Effector memory CD8-positive, alpha-beta T cell (primary cell): Measurements from ENCODE around the gene TRIM8.

Experiments used
- ATAC-seq: fragments of 150-1000 bp; cut with Tn5 transposase; replicated peaks from 2 replicates; pipeline ENCODE4 v1.10.0; 2021; ENCODE audit warnings: mild to moderate bottlenecking, moderate library complexity
- DNase-seq, 3 experiments: peaks; one replicate each; pipeline ENCODE4 v3.0.0; 2021
- H3K27ac Mint-ChIP-seq, 2 donors: one replicate each; pipeline ENCODE4 v1.8.0; 2022; ENCODE audit warnings: mild to moderate bottlenecking in 2 of 2, mixed read lengths in 2 of 2, moderate library complexity in 2 of 2
- H3K27me3 Mint-ChIP-seq, 2 donors: one replicate each; pipeline ENCODE4 v1.8.0; 2022; ENCODE audit warnings: mixed read lengths in 2 of 2
- H3K36me3 Mint-ChIP-seq: one replicate; pipeline ENCODE4 v1.8.0; 2022; ENCODE audit warnings: mild to moderate bottlenecking, moderate library complexity, mixed read lengths; ENCODE audit not compliant: insufficient read depth
- H3K4me1 Mint-ChIP-seq, 2 donors: one replicate each; pipeline ENCODE4 v1.8.0; 2022; ENCODE audit warnings: low read depth in 2 of 2, mixed read lengths in 2 of 2
- H3K4me3 Mint-ChIP-seq, 2 donors: one replicate each; pipeline ENCODE4 v1.8.0; 2022; ENCODE audit warnings: mild to moderate bottlenecking in 2 of 2, mixed read lengths in 2 of 2, moderate library complexity in 2 of 2
- H3K9me3 Mint-ChIP-seq, 2 donors: one replicate each; pipeline ENCODE4 v1.8.0; 2022; ENCODE audit warnings: mixed read lengths in 2 of 2

Gene TRIM8

GRCh38 chr10:102632394-102633111, 11.7 kb upstream of the TRIM8 start:
- H3K9me3 Mint-ChIP-seq: no peaks in the 10 kb centered on the region
- H3K4me3 Mint-ChIP-seq: peak overlapping the region in 1 of 2 donors; percentile 21

GRCh38 chr10:102633287-102633686, 11.0 kb upstream of the TRIM8 start:
- H3K4me1 Mint-ChIP-seq: peaks cover 21 to 25% of the 10 kb centered on the region in 2 donors
- ATAC-seq: peak; percentile 53
- H3K36me3 Mint-ChIP-seq: peaks cover 9% of the 10 kb centered on the region
- no peak for DNase-seq
- peak overlapping the region; percentile 73 to 76 for H3K27ac Mint-ChIP-seq
- no peaks in the 10 kb centered on the region for H3K27me3 Mint-ChIP-seq
- peak overlapping the region in 1 of 2 donors; percentile 45 for H3K4me3 Mint-ChIP-seq
- H3K9me3 Mint-ChIP-seq: no peaks in the 10 kb centered on the region

More at GRCh38 chr10:102632394-102633111, 11.7 kb upstream of the TRIM8 start:
- Mint-ChIP-seq H3K27ac (peak overlapping the region; percentile 73 to 76), H3K27me3 (no peaks in the 10 kb centered on the region), H3K4me1 (peaks cover 21 to 25% of the 10 kb centered on the region in 2 donors), H3K36me3 (peaks cover 9% of the 10 kb centered on the region)
- DNase-seq (no peak), ATAC-seq (no peak)

- ATAC-seq (no peak), DNase-seq (no peak)
- Mint-ChIP-seq H3K4me3 (no peak overlapping the region), H3K9me3 (no peaks in the 10 kb centered on the region), H3K4me1 (peaks cover 21 to 25% of the 10 kb centered on the region in 2 donors), H3K27ac (peak overlapping the region; percentile 73 to 76), H3K27me3 (no peaks in the 10 kb centered on the region), H3K36me3 (peaks cover 9% of the 10 kb centered on the region)
Observed at GRCh38 chr10:102633848-102634247, 10.4 kb upstream of the TRIM8 start.

GRCh38 chr10:102634686-102635085, 9.6 kb upstream of the TRIM8 start:
- Mint-ChIP-seq H3K9me3 (no peaks in the 10 kb centered on the region), H3K27ac (peak overlapping the region; percentile 67 to 73)

GRCh38 chr10:102635377-102635776, 8.9 kb upstream of the TRIM8 start:
- Mint-ChIP-seq H3K36me3 (peaks cover 9% of the 10 kb centered on the region), H3K9me3 (no peaks in the 10 kb centered on the region)

More at GRCh38 chr10:102634686-102635085, 9.6 kb upstream of the TRIM8 start:
- ATAC-seq: no peak
- peaks cover 9% of the 10 kb centered on the region for H3K36me3 Mint-ChIP-seq
- DNase-seq: no peak
- peaks cover 21 to 25% of the 10 kb centered on the region in 2 donors for H3K4me1 Mint-ChIP-seq
- H3K4me3 Mint-ChIP-seq: no peak overlapping the region
- H3K27me3 Mint-ChIP-seq: no peaks in the 10 kb centered on the region

GRCh38 chr10:102639537-102639936, 4.7 kb upstream of the TRIM8 start:
- DNase-seq (no peak), ATAC-seq (no peak)
- Mint-ChIP-seq H3K27me3 (no peaks in the 10 kb centered on the region), H3K9me3 (no peaks in the 10 kb centered on the region), H3K4me1 (peaks cover 13 to 18% of the 10 kb centered on the region in 2 donors), H3K27ac (no peak overlapping the region), H3K36me3 (peaks cover 19% of the 10 kb centered on the region), H3K4me3 (no peak overlapping the region)

More at GRCh38 chr10:102635377-102635776, 8.9 kb upstream of the TRIM8 start:
- Mint-ChIP-seq H3K27me3 (no peaks in the 10 kb centered on the region), H3K4me1 (peaks cover 21 to 25% of the 10 kb centered on the region in 2 donors), H3K4me3 (peak overlapping the region in 1 of 2 donors; percentile 9), H3K27ac (peak overlapping the region; percentile 67)
- no peak for DNase-seq
- ATAC-seq: peak; percentile 79

- no peaks in the 10 kb centered on the region for H3K27me3 Mint-ChIP-seq
- no peak for ATAC-seq
- H3K4me3 Mint-ChIP-seq: peak overlapping the region; percentile 87 to 96
- DNase-seq: no peak
- H3K27ac Mint-ChIP-seq: peak overlapping the region; percentile 91 to 94
- peaks cover 35% of the 10 kb centered on the region for H3K36me3 Mint-ChIP-seq
- H3K4me1 Mint-ChIP-seq: peaks cover 15 to 22% of the 10 kb centered on the region in 2 donors
- no peaks in the 10 kb centered on the region for H3K9me3 Mint-ChIP-seq
Observed at GRCh38 chr10:102641402-102641801, 2.9 kb upstream of the TRIM8 start.

GRCh38 chr10:102641880-102642735, 2.2 kb upstream of the TRIM8 start:
- H3K27ac Mint-ChIP-seq: peak overlapping the region; percentile 91 to 94
- DNase-seq (peak; percentile 91 to 96 (median 93)), ATAC-seq (peak; percentile 66)
- H3K4me3 Mint-ChIP-seq: peak overlapping the region; percentile 87 to 96
- no peaks in the 10 kb centered on the region for H3K9me3 Mint-ChIP-seq
- peaks cover 37% of the 10 kb centered on the region for H3K36me3 Mint-ChIP-seq
- H3K4me1 Mint-ChIP-seq: peaks cover 22 to 26% of the 10 kb centered on the region in 2 donors
- no peaks in the 10 kb centered on the region for H3K27me3 Mint-ChIP-seq

GRCh38 chr10:102642736-102643335, 1.4 kb upstream of the TRIM8 start:
- H3K4me1 Mint-ChIP-seq: peaks cover 26 to 34% of the 10 kb centered on the region in 2 donors
- peak overlapping the region; percentile 91 to 94 for H3K27ac Mint-ChIP-seq
- no peaks in the 10 kb centered on the region for H3K27me3 Mint-ChIP-seq
- H3K9me3 Mint-ChIP-seq: no peaks in the 10 kb centered on the region
- H3K36me3 Mint-ChIP-seq: peaks cover 38% of the 10 kb centered on the region
- peak in 1 of 3 experiments; percentile 25 for DNase-seq
- ATAC-seq: no peak
- H3K4me3 Mint-ChIP-seq: peak overlapping the region; percentile 87 to 96

GRCh38 chr10:102643336-102644065, 778 bp upstream of the TRIM8 start:
- Mint-ChIP-seq H3K27ac (peak overlapping the region; percentile 91 to 94), H3K4me1 (peaks cover 32 to 40% of the 10 kb centered on the region in 2 donors), H3K4me3 (peak overlapping the region; percentile 87 to 96), H3K9me3 (no peaks in the 10 kb centered on the region), H3K27me3 (no peaks in the 10 kb centered on the region), H3K36me3 (peaks cover 38% of the 10 kb centered on the region)
- ATAC-seq (no peak), DNase-seq (peak in 2 of 3 experiments; percentile 15)

GRCh38 chr10:102644646-102645387, 538 bp downstream of the TRIM8 start:
- Mint-ChIP-seq H3K4me3 (peak overlapping the region; percentile 94 to 96), H3K27me3 (no peaks in the 10 kb centered on the region), H3K4me1 (peaks cover 44 to 51% of the 10 kb centered on the region in 2 donors), H3K27ac (peak overlapping the region; percentile 93 to 96), H3K9me3 (no peaks in the 10 kb centered on the region), H3K36me3 (peaks cover 46% of the 10 kb centered on the region)
- peak; percentile 45 for ATAC-seq
- peak; percentile 67 to 79 (median 72) for DNase-seq

- no peaks in the 10 kb centered on the region for H3K27me3 Mint-ChIP-seq
- DNase-seq (peak in 2 of 3 experiments; percentile 17 to 26), ATAC-seq (no peak)
- no peaks in the 10 kb centered on the region for H3K9me3 Mint-ChIP-seq
- peak overlapping the region; percentile 94 to 96 for H3K4me3 Mint-ChIP-seq
- H3K27ac Mint-ChIP-seq: peak overlapping the region; percentile 93 to 96
- peaks cover 50 to 55% of the 10 kb centered on the region in 2 donors for H3K4me1 Mint-ChIP-seq
- peaks cover 46% of the 10 kb centered on the region for H3K36me3 Mint-ChIP-seq
Observed at GRCh38 chr10:102645388-102645740, 1.1 kb downstream of the TRIM8 start.
